RWPE2 (cell line): ENCODE data around the gene HRH4.

ENCODE experiments used
- ATAC-seq: fragments of 200-7000 bp; cut with Tn5 transposase; 3 replicates; pipeline ENCODE4 v1.9.1; 2021; ENCODE audit warnings: low read depth
- DNase-seq: peaks from one replicate; pipeline ENCODE4 v3.0.0-alpha.2; 2020; ENCODE audit warnings: low spot score
- H3K27ac ChIP-seq: fragments of 450-650 bp; 2 replicates; pipeline ENCODE4 v1.5.1; 2017; ENCODE audit warnings: mild to moderate bottlenecking; ENCODE audit not compliant: poor library complexity, severe bottlenecking
- H3K27me3 ChIP-seq: fragments of 250-450 bp; sonication (Bioruptor Pico); 2 replicates; pipeline ENCODE4 v1.5.1; 2021; ENCODE audit warnings: mild to moderate bottlenecking, moderate library complexity; ENCODE audit not compliant: insufficient read depth, poor library complexity, severe bottlenecking
- H3K36me3 ChIP-seq: fragments of 250-450 bp; sonication (Bioruptor Pico); 2 replicates; pipeline ENCODE4 v1.5.1; 2020; ENCODE audit warnings: low read depth, mild to moderate bottlenecking, moderate library complexity
- H3K4me1 ChIP-seq: fragments of 250-450 bp; sonication (Bioruptor Pico); 2 replicates; pipeline ENCODE4 v1.5.1; 2021; ENCODE audit warnings: mild to moderate bottlenecking, moderate library complexity; ENCODE audit not compliant: insufficient read depth, poor library complexity, severe bottlenecking
- H3K4me3 ChIP-seq: fragments of 250-450 bp; sonication (Bioruptor Pico); 2 replicates; pipeline ENCODE4 v1.5.1; 2021; ENCODE audit warnings: mild to moderate bottlenecking, moderate library complexity; ENCODE audit not compliant: severe bottlenecking
- H3K9me3 ChIP-seq: fragments of 250-450 bp; sonication (Bioruptor Pico); 2 replicates; pipeline ENCODE4 v1.5.1; 2021; ENCODE audit warnings: mild to moderate bottlenecking, moderate library complexity; ENCODE audit not compliant: severe bottlenecking
- TF ChIP-seq, protein P1 (sequence below): fragments of 450-650 bp; IDR thresholded peaks from one replicate; pipeline ENCODE4 v1.5.1; 2017; ENCODE audit warnings: mild to moderate bottlenecking, moderate library complexity; ENCODE audit not compliant: poor library complexity, severe bottlenecking

The HRH4 gene

DNA sequence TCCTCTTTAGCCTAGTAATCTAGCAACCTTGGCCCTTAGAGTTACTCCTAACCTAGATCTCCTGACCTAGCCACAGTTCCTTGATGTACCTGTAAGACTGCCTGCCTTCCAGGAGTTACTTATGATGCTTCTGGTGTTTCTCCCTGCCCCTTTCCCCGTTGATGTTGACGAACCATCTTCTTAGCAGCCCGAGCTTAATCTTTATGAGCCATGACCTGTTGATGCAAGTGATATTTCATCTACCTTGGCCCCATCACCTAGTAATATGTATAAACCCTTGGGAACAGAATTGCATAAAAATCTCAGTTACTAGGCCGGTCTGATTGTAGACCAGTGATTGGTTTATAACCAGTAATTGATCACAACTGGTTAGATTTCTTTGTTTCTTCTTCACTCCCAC lies 31.2 kb upstream of the HRH4 start:
- peaks cover 13% of the 10 kb centered on the region for H3K4me1 ChIP-seq
- no peak overlapping the region for H3K4me3 ChIP-seq
- DNase-seq = no peak
- no peaks in the 10 kb centered on the region for H3K27me3 ChIP-seq
- ATAC-seq = no peak
- no peak overlapping the region for H3K27ac ChIP-seq
- H3K9me3 ChIP-seq = no peaks in the 10 kb centered on the region
- peaks cover 47% of the 10 kb centered on the region for H3K36me3 ChIP-seq
- TF ChIP-seq, protein P1, sequence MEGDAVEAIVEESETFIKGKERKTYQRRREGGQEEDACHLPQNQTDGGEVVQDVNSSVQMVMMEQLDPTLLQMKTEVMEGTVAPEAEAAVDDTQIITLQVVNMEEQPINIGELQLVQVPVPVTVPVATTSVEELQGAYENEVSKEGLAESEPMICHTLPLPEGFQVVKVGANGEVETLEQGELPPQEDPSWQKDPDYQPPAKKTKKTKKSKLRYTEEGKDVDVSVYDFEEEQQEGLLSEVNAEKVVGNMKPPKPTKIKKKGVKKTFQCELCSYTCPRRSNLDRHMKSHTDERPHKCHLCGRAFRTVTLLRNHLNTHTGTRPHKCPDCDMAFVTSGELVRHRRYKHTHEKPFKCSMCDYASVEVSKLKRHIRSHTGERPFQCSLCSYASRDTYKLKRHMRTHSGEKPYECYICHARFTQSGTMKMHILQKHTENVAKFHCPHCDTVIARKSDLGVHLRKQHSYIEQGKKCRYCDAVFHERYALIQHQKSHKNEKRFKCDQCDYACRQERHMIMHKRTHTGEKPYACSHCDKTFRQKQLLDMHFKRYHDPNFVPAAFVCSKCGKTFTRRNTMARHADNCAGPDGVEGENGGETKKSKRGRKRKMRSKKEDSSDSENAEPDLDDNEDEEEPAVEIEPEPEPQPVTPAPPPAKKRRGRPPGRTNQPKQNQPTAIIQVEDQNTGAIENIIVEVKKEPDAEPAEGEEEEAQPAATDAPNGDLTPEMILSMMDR = no peak

DNA sequence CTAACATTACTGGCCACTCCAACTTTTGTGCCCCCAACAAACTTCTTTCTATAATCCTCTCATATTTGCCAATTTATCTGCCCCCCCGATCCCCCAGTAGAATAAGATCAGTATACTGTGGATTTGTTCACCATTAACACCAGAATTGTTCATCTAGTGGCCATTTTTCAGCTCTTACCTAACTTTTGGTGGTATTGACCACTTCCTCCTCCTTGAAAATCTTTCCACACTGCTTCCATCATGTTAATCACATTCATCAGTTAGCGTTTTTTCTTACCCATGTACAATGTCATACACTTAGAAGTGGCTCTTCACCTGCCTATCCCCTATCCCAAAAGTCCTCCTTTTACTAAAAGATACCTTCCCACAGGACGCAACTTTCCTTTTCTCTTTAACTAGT lies 27.8 kb upstream of the HRH4 start:
- peaks cover 12% of the 10 kb centered on the region for H3K4me1 ChIP-seq
- ATAC-seq = no peak
- H3K36me3 ChIP-seq = peaks cover 69% of the 10 kb centered on the region
- no peak overlapping the region for H3K4me3 ChIP-seq
- no peaks in the 10 kb centered on the region for H3K27me3 ChIP-seq
- DNase-seq = no peak
- H3K9me3 ChIP-seq = no peaks in the 10 kb centered on the region
- TF ChIP-seq, protein P1 = no peak
- no peak overlapping the region for H3K27ac ChIP-seq

- Histone ChIP-seq H3K4me3 (no peak overlapping the region), H3K4me1 (no peaks in the 10 kb centered on the region), H3K27me3 (no peaks in the 10 kb centered on the region), H3K9me3 (no peaks in the 10 kb centered on the region), H3K36me3 (peaks cover 71% of the 10 kb centered on the region), H3K27ac (no peak overlapping the region)
- no peak for ATAC-seq
- no peak for DNase-seq
- TF ChIP-seq, protein P1 = no peak
Observed at GRCh38 chr18:24436939-24437338, 23.5 kb upstream of the HRH4 start.

- H3K4me1 ChIP-seq = no peaks in the 10 kb centered on the region
- peaks cover 90% of the 10 kb centered on the region for H3K36me3 ChIP-seq
- H3K4me3 ChIP-seq = no peak overlapping the region
- TF ChIP-seq, protein P1 = no peak
- H3K27me3 ChIP-seq = no peaks in the 10 kb centered on the region
- DNase-seq (no peak), ATAC-seq (no peak)
- H3K27ac ChIP-seq = no peak overlapping the region
- H3K9me3 ChIP-seq = no peaks in the 10 kb centered on the region
Observed at GRCh38 chr18:24443870-24444269, 16.6 kb upstream of the HRH4 start.

GRCh38 chr18:24446453-24446852 lies 14.0 kb upstream of the HRH4 start:
- Histone ChIP-seq H3K36me3 (peaks cover 95% of the 10 kb centered on the region), H3K27me3 (no peaks in the 10 kb centered on the region), H3K4me3 (no peak overlapping the region), H3K9me3 (no peaks in the 10 kb centered on the region), H3K27ac (no peak overlapping the region), H3K4me1 (no peaks in the 10 kb centered on the region)
- TF ChIP-seq, protein P1 = no peak
- no peak for ATAC-seq
- no peak for DNase-seq
